Measurements from ENCODE around the gene HTRA3.

Gene HTRA3

DNA sequence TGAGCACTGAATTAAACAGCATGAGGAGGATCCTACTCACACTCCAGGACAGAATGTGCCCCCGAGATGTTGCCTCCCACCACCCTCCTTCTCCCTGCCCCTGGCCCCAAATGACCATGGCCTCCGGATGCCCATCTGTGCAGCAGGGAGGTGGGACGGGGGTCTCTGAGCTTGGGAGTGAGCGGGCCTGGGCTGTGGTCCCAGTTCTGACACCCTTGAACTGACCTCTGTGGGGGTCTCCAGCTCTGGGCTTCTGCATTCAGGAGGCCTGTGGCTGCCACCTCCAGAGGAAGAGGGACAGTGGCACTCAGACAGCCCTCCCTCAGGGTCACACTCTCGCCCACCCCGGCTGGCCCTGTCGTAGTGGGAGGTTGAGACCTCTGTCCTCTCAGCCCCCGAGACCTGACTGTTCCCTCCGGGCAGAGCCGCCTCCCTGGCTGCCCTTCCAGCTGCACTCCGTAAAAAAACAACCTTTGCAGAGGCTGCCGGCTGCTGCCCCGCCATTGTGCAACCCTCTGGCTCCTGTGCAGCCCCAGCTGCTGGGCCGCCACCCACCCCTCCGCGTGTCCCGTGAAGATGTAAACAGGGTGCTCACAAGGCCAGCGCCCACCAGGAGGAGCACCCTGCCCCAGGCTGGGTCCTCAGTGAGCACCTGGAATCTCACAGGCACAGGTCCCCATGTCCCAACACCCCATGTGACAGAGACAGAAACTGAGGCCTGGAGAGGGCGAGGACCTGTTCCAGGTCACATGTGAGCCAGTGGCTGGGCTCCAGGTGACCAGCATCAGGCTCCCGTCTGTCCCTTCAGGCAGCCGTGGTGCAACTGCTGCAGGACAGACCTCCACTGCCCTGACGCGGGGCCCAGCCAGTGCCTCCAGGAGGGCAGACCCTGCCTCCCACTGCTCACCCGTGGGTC is 39.6 kb downstream of the HTRA3 start:
- no peak for DNase-seq (ENCODE audit: low read depth)

DNA sequence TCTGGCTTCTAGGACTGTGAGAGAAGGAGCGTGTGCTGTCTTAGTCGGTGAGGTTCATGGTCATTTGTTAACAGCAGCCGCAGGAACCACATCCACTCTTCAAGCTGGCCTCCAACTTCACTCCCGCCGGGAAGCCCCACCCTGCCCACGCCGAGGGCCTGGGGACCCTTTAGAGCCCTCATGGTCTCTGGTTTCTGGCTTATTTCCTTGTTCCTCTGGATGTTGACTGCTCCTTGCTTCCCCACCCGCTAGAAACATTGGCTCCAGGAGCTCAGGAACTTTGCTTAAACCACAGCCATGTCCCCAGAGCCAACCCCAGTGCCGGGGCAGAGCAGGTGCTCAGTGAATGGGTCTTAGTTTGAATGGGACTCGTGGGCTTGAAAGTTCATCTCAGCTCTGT is 40.8 kb downstream of the HTRA3 start:
- DNase-seq (ENCODE audit: low read depth) = no peak

DNA sequence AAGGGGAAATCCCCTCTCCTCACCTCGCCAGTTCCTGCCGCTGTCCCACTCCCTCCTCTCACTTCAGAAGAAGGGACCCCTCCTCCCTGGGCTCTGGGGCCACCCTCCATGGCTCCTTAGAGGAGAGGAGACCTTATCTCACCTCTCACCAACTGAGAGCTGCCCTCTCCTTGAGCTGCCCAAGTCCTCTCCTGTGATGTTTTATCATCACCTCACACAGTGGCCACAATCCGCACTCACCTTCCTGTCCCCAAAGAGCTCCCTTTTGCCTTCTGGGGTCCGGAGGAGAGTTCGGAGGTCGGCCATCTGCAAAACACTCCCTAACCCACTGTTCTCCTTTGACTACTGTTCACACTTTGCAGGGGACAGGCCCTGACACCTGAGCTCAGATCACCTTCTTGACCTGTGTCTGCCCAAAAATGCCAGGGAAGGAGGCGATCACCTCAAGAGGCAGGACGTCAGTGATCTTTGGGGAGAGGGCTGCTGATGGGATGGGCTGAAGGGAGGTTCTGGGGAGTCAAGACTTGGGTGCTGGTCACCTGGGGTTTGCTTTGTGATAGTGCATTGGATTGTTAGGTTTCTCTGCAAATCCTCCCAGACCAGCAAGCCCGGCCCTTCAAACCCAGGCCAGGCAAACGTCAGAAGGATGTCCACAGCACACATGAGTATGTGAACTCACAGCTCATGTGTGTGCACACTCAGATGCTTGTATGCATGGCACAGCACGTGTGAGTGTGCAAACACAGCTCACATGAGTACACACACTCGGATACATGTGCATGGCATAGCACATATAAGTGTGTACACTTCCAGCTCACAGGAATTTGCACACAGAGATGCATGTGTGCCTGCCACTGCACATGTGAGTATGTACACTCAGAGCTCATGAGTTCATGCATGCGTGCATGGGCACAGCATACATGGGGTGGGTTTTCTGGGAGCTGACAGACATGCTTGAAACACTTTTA is 41.8 kb downstream of the HTRA3 start:
- DNase-seq (ENCODE audit: low read depth) = no peak

DNA sequence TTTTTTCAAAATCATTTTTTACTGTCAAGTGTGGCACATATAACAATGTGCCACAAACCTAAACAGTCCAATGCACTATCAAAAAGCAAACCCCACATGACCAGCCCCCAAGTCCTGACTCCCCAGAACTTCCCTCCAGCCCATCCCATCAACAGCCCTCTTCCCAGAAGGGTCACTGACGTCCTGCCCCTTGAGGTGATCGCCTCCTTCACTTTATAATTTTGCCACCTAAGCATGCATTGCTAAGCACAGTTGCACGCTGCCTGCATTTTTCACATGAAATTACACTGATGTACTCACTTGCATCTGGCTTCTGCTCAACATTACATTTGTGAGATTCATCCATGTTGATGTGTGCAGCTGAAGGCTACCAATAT is 42.5 kb downstream of the HTRA3 start:
- DNase-seq (ENCODE audit: low read depth) = no peak

DNA sequence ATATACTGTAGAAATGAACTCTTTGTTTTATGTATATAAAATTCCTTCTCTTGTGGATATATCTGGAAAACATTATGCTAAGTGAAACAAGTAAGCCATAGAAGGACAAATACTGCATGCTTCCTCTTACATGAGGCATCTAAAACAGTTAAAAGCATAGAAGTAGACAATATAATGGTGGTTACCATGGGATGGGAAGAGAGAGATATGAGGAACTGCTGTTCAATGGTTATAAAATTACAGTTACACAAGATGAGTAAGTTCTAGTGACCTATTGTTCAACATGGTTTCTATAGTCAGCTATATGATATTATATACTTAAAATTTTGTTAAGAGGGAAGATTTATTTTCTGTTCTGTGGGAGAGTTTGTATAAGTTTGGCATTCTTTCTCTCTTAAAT is 43.4 kb downstream of the HTRA3 start:
- DNase-seq (ENCODE audit: low read depth) = no peak

DNA sequence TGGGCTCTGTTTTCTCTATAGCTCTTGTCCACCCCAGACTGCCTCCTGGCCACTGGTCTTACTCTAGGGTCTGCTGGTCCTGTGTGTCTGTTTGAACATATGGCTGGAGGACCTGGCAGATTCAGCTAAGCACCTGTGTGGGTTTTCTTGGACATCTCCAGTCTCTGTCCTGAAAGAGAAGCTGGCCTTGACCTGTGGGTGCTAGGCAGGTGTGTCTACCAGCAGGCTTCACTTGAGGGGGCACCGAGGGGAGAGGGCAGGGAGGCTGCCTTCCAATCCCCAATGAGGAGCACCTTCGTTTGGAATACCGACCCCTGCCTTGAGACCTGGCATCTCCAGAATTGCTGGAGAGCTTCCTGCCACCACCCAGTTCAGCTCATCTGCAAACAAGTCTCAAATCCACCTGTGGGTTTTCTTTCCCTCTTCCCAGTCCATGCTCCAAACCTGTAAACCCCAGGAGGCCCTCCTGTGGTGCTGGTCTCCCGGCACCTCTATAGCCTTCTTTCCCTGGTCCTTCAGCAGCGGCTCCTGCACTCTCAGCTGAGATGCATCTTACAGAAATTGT is 45.2 kb downstream of the HTRA3 start:
- DNase-seq (ENCODE audit: low read depth) = no peak

DNA sequence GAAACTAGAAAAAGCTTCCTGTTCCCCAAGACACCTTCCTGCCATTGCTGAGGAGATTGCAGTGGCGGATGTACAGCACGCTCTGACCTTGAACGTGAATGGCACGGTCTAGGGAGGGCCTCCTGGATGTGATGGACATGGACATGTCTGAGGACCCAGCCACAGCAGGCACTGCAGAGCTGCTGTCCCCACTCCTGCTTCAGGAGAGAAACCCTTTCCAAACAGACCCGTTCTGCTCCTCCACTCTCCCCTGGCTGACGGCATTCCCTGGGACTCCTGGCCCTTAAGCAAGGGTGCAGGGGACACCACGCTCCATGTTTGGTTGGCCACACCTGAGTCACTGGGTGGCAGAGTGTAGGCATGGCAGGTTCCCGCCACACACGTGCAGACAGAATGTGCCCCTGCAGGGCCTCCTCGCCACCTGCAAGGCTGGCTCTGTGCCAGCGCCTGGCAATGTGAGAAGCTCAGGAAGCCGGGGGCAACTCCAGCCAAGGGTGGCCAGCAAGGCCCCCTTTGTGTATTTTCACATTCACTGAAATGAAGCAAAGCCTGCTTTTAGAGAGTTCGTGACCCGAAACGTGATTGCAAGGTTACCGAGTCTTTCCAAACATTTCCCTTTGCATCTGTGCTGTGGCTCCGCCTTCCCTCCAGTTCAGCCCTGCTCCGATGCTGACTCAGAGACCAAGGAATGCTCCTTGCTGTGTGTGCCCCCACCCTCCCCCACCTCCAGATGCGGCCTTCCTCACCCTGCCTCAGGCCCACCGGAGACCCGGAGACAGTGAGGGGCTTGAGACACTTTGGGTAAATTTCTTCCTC is 46.1 kb downstream of the HTRA3 start:
- peak; percentile 83 for DNase-seq (ENCODE audit: low read depth)

DNA sequence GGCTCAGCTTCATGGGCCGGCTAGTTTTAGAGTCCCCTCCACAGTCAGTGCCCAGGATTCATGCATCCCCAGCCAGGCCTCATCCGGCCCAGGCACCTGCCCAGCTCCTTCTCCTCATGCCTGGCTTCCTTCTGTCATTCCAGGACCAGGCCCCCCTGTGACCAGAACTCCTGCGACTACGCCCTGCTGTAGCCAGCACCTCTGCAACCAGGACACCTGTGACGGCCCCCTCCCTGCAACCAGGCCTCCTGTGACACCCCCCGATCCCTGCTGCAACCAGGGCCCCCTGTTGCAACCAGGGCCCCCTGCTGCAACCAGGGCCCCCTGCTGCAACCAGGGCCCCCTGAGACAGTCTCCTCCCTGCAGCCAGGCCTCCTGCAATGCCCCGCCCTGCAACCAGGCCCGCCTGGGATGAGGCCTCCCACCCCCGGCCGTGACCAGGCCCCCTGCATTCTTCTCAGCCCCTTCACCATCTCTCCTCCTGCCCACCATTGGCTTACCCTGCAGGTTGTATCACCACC is 46.8 kb downstream of the HTRA3 start:
- DNase-seq (ENCODE audit: low read depth) = no peak

DNA sequence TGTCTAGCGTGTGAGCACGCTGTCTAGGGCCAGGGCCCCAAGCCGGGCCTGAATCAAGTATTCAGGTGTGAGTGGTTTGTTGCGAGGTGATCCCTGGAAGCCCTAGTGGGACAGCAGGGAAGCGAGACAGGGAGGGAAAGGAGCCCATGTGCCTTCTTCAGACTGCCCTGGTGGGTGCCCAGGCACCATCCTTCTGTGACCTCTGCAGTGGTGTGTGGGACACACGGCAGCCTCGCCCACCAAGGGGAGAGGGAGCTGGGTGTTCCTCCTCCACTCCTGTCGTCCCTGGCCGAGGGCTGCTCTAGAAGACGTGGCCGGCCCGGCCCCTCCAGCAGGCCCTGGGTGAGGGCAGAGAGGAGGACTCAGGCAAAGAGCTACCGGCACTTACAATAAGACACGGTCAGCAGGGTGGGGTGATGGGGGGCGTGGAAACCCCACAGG is 47.4 kb downstream of the HTRA3 start:
- no peak for DNase-seq (ENCODE audit: low read depth)

DNA sequence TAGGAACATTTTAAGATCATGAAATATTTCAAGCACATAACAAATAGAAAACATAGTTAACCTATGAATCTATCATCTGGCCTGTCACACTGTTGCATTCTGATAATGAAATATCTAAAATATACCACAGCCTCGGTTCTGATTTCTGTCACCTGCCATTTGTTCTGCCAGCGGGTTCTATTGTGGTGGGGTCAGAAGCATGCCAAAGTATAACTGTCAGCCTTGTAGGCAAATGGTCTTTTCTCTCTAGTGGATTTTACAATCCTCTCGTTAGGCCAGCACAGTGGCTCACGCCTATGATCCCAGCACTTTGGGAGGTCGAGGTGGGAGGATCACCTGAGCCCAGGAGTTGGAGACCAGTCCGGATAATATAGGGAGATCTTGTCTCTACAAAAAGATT is 47.9 kb downstream of the HTRA3 start:
- DNase-seq (ENCODE audit: low read depth) = no peak

DNA sequence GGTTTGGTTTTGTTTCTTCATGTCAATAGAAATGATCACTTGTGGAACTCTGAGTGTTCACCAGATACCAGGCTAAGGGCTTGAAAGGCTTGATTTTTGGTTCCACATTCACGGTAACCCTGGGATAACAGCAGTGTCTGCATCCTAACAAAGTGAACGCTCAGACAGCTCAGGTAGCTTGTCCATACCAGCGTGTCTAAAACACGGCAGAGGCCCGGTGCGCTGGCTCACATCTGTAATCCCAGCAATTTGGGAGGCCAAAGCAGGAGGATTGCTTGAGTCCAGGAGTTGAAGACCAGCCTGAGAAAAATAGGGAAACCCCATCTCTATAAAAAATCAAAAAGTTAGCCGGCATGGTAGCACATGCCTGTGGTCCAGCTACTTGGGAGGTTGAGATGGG is 49.0 kb downstream of the HTRA3 start:
- DNase-seq (ENCODE audit: low read depth) = no peak

DNA sequence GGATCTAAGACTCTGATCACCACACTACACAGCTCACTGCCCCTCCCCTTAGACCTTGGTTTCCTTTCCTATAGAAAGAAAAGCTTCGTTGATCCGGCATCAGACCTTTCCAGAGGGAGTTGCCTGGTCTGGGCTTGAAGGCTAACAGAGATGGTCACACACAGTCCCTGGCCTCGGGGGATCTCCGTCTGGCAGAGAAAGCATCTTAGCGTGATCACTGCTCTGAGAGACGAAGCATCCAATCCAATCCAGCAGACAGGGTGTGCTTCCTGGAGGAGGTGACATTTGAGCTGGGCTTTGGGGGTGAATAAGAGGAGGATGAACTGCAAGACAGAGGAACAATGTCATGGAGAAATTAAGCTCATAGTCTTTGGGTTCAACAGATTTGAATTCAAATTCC is 49.5 kb downstream of the HTRA3 start:
- DNase-seq (ENCODE audit: low read depth) = no peak

DNA sequence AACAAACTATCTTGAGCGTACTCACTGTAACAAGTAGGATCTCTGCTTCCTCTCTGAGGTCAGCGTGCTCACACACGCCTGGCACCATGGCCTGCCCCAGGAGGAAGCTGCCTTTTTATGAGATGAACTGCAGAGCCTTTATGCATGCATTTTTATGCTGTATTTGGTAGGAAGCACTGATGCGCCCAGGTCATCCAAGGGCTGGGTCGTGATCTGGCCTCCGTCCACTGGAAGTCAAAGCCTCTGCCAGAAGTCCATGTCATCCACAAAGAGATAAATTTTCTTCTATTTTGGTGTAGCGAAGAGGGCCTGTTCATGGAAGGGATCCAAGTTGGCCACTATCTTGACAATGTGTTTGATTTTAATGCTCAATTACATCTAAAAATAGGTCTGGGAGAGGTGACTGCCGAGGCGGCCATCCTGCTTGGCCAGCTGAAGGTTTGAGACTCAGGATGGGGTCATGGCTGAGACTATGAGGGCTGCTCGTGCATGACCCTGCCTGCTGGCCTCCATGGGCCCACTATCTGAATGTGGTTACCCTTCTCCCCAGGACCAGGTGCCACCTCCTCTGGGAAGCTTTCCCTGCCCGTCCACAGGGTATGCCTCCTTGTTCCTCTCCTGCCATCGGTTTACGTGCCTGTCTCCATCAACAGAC is 50.3 kb downstream of the HTRA3 start:
- no peak for DNase-seq (ENCODE audit: low read depth)

DNA sequence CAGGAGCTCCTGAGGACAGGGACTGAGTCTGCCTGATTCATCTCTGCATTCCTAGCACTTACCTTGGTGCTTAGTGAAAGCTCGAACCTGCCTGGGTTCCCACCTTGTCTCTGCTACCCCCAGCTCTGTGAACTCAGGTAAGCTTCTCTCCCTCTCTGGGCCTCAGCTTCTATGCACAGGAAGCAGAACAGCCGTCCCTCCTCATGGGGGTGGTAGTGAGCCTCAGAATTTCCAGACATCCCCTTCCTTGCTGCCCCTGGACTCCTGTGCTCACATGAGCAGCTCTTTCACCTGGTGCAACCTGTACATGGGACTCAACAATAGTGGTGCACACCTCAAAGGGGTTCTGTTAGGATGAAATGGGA is 50.8 kb downstream of the HTRA3 start:
- no peak for DNase-seq (ENCODE audit: low read depth)

DNA sequence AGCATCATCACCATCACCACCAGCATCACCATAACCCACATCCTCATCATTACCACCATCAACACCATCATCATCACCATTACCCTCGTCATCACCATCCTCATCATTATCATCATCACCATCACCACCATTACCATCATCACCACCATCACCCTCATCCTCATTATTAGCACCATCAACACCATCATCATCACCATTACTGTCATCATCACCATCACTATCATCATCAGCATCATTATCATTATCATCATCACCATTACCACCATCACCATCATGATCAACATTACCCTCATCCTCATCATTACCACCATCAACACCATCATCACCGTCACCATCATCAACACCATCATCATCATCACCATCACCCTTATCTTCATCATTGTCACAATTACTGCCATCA is 51.7 kb downstream of the HTRA3 start:
- DNase-seq (ENCODE audit: low read depth) = no peak

DNA sequence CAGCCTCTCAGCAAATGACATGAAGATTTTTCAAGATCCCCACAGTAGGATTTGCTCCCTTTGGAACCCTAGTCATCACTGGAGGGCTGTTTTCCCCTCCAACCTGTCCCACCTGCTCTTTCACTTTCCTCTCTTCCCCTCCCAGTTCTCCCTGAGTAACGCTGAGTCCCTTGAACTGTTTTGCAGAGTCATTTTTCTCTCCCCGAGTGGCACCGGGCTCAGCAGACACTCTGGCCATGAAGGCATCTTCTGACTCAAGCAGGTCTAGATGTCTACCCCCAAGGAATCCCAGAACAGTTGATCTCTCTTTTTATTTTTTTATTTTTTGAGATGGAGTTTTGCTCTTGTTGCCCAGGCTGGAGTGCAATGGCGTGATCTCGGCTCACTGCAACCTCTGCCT is 52.2 kb downstream of the HTRA3 start:
- no peak for DNase-seq (ENCODE audit: low read depth)

DNA sequence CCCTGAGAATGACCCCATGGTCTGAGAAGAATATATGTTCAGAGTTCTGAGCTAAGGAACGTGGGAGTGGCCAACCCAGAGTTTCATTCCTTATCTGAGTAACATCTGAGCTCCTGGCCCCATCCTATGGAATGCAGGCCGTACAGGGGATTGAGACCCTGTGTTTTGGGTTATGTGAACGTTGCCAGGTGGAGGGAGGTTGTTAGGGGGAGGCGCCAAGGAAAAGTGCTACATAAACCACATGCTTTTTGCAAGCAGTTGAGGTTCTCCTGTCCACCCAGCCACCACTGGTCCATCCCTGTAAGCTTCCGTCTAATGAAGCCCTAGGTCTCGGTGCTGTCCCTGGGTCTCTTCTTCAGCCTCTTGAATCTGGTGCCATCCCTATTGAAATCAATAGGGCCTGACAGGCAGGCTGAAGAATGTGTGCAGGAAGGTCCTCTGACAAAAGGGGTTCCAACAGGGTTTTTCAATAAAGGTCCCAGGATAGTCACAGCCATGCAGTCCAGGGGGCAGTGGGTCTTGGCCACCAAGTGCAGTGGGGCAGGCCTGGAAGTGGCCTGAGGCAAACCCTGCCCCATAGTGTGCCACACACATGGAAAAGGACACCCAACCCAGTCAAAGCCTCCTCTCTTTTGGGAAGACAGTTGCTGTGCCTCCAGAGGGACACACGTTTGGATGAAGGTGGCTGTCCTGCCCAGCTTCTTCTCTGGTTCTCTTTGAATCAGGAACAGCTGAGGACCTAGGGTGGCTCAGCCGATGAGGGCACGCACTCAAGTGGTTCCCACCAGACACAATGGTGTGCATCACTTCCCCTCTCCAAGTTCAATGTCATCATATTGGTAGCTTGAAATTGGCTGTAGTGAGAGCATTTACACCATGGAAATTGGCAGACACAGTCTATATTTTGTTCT is 53.5 kb downstream of the HTRA3 start:
- no peak for DNase-seq (ENCODE audit: low read depth)

DNA sequence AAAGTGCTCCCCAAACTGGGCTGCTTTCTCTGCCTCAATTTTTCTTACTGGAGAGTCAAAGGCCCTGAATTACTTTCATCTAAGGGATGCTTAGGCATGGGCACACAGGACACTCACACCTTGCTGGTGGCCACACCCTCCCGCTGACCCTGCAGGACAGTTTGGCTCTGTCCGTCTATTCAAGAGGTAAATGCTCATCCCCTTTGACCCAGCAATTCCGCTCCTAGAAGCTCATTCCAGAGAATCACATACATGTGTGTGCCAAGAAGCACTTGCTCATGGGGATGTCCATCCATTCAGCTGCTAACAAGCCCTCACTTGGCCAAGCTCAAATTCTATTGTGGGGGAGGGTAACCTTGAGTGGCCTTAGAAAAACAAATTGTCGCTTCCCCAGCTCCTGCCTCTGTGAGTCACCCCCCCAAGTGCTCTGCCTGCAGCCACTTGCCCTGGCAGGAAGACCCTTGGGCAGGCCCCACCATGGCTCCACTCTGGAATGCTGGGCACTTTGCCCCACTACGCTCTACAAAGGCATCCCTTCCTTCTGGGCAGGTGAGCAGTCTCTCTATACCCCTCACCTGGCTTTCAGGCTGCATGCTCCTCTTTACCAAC is 54.5 kb downstream of the HTRA3 start:
- DNase-seq (ENCODE audit: low read depth) = no peak

DNA sequence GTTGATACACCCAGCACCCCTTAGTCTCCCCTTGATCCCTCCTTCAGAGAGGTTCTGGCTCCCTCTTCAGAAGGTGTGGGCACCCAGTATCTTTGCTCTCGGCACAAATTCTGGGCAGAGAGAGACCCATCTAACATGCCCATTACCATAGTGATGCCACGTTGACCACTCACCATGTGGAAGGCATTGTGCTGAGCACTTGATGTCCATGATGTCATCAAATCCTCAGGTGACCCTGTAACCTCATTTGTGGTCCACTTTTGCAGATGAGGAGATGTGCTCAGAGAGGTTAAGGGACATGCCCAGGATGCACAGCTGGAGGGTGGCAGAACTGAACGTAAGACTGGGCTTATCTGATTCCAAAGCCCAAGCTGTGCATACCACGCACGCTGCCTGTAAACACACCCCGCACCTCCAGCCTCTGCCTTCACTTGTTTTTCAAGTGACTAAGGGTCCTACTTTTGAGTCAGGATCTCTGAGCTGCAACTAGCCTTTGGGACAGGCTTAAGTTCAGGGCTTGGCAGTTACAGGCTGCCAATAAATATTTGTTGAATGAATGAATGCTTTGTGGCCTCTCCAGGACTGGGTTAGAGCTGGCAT is 55.2 kb downstream of the HTRA3 start:
- no peak for DNase-seq (ENCODE audit: low read depth)

Data from ELR (cell line).